NB4 (cell line): Measurements from ENCODE around the gene CREB3L2.

Source experiments
- POLR2A ChIP-seq: IDR thresholded peaks from 2 replicates; pipeline ENCODE4 v1.6.1; 2011; ENCODE audit warnings: mild to moderate bottlenecking; ENCODE audit not compliant: insufficient read length; ENCODE audit errors: extremely low read depth
- TF ChIP-seq, protein P1 (sequence below): IDR thresholded peaks from one replicate; pipeline ENCODE4 v1.5.1; 2012; ENCODE audit warnings: low read depth, low read length

DNA sequence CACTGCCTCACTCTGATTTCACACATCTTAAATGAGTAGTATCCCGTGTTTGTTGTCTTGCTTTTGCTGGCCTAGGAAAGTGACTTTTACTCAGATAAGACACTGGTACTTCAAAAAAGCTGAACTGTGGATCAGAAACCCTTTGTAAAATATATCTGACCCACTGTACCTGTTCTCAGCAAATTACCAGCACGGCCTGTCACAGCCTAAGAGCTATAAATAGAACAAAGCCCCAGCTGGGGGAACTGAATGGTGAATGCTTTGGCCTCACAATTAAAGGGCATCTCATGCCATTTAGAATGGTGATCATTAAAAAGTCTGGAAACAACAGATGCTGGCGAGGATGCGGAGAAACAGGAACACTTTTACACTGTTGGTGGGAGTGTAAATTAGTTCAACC, 76.1 kb downstream of the CREB3L2 start:
- TF ChIP-seq, protein P1, sequence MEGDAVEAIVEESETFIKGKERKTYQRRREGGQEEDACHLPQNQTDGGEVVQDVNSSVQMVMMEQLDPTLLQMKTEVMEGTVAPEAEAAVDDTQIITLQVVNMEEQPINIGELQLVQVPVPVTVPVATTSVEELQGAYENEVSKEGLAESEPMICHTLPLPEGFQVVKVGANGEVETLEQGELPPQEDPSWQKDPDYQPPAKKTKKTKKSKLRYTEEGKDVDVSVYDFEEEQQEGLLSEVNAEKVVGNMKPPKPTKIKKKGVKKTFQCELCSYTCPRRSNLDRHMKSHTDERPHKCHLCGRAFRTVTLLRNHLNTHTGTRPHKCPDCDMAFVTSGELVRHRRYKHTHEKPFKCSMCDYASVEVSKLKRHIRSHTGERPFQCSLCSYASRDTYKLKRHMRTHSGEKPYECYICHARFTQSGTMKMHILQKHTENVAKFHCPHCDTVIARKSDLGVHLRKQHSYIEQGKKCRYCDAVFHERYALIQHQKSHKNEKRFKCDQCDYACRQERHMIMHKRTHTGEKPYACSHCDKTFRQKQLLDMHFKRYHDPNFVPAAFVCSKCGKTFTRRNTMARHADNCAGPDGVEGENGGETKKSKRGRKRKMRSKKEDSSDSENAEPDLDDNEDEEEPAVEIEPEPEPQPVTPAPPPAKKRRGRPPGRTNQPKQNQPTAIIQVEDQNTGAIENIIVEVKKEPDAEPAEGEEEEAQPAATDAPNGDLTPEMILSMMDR: no peak
- TF ChIP-seq POLR2A: no peak
